LNCAP (cell line): ENCODE measurements around the gene CORO1C.

ENCODE experiments used
- CTCF ChIP-seq: fragments of 450-650 bp; IDR thresholded peaks from 2 replicates; pipeline ENCODE4 v1.5.1; 2017; ENCODE audit warnings: mild to moderate bottlenecking

Gene CORO1C

GRCh38 chr12:108598553-108599250 is 132.6 kb downstream of the CORO1C start:
- no peak for TF ChIP-seq CTCF

GRCh38 chr12:108597559-108598471 is 133.5 kb downstream of the CORO1C start, which contains the start of gene TMEM119:
TSS of gene TMEM119 (minus strand) at chr12:108598084. CDS start at chr12:108592383, 5,701 bp downstream.
- TF ChIP-seq CTCF, result no peak

GRCh38 chr12:108596854-108597558 is 134.3 kb downstream of the CORO1C start:
- TF ChIP-seq CTCF, result no peak

DNA sequence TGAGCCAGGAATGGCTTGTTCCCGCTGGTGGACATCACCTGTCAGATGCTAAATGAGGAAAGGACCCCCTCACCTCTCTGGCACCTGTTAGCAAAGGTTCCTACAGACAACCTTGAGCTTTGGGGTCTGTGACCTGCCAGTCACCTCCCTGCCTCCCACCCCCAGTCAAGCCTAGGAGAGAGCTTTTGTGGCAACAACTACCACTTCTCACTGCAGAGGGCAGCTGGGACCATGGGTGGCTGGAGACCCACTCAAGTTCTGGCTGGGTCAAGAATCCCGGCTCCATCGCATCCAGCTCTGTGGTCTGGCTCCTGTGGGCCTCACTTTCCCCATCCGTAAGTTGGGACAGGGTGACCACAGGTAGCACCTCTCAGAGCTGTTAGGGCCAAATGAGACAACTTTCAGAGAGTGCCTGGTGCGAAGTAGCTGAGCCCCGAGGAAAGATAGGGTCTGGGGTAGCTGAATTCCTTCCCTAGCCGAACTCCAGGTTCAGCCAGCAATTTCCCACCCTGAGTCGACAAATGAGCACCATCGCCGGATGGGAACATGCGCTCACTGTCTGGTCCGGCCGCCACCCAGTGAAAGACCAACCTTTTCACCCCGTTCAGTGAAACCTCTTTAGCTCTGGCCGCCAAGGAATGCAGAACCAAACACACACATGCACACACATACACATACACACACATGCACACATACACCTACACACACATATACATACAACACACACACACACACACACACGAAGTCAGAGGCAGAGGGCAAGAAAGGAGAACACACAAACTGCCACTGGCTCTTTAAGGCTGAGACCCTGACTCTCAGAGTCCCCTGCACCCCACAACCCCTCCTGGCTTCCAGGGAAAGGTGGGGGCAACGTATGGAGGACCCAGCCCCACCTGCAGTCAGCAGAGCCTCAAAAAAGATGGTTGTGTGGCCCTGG is 135.3 kb downstream of the CORO1C start:
- TF ChIP-seq CTCF, result no peak
